ENCODE data around the gene MB21D2.

DNA sequence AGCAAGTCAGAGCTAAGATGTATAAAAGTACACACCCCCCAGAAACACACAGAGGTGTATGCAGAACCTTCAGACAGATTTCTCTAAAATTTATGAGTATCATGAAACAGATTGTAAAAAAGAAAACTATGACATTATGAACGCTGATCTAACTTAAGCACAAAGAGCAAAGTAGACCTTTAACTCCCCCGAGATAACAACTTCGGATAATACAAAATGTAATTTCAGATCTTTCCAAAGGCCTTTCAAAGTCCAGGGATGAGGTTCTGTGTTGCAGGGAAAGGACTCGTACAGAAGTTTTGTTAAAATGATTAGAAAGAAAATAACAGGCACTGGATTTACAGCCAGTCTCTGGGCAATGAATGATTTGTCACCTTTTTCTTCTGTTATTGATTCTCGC is 97.5 kb downstream of the MB21D2 start:
- no peak for TF ChIP-seq GATA3 (IDR thresholded peaks at IDR 0.05; ENCODE audit: low read depth, low read length)
- no peak for TF ChIP-seq GATA2 (IDR thresholded peaks at IDR 0.05; ENCODE audit: low read depth, low read length)

Data from SH-SY5Y (cell line).